SK-N-SH (cell line): Measurements from ENCODE around the gene SYT7. TPM values are rescaled to one million over a fixed set of nuclear protein-coding genes. Genes with fewer than 3 reads are reported as not detected.

Source experiments
- CTCF ChIA-PET: fragments of 300-600, 350-600 bp; formaldehyde crosslinking; extraction: SDS; loops from one replicate; lab custom pipeline; 2021; lab: Yijun Ruan, JAX
- POLR2A ChIA-PET: fragments of 350-600 bp; sonication (Branson Sonifier 250); formaldehyde crosslinking; extraction: SDS; loops from one replicate; lab custom pipeline; 2020; ENCODE audit warnings: antibody characterized with exemption, inconsistent platforms; lab: Yijun Ruan, JAX
- DNase-seq: peaks from one replicate; pipeline ENCODE4 v3.0.0; 2012
- H2AFZ ChIP-seq: fragments of 200-600 bp; sonication (generic); 2 replicates; pipeline ENCODE4 v1.8.1; 2016; ENCODE audit warnings: antibody characterized with exemption, mild to moderate bottlenecking, low read depth
- H3F3A ChIP-seq: fragments of 200-600 bp; sonication (generic); replicated peaks from 2 replicates; pipeline ENCODE3; 2016; ENCODE audit warnings: antibody characterized with exemption, mild to moderate bottlenecking; ENCODE audit not compliant: insufficient read depth
- H3K27ac ChIP-seq, 2 experiments: fragments of 200-500 bp in 1 of 2; fragments of 200-600 bp in 1 of 2; sonication (Bioruptor generic) in 1 of 2; sonication (generic), shearing (Covaris generic) in 1 of 2; 2 replicates each; pipeline versions ENCODE4 v1.5.1 to v1.6.1; 2014 to 2016; ENCODE audit warnings: low read depth in 2 of 2, inconsistent platforms in 1 of 2, low read length in 1 of 2, mild to moderate bottlenecking in 1 of 2, mixed read lengths in 1 of 2
- H3K27me3 ChIP-seq: fragments of 200-600 bp; sonication (generic), shearing (Covaris generic); 2 replicates; pipeline ENCODE4 v1.6.1; 2016; ENCODE audit warnings: mixed run types; ENCODE audit not compliant: insufficient read depth
- H3K36me3 ChIP-seq, 2 experiments: fragments of 200-500 bp in 1 of 2; fragments of 200-600 bp in 1 of 2; sonication (Bioruptor generic) in 1 of 2; sonication (generic) in 1 of 2; replicated peaks in 1 of 2; 2 replicates each; pipeline versions ENCODE3 to v1.5.1; 2014 to 2016; ENCODE audit warnings: low read length in 1 of 2, mild to moderate bottlenecking in 1 of 2; ENCODE audit not compliant: insufficient read depth in 2 of 2, control insufficient read depth in 1 of 2
- H3K4me1 ChIP-seq, 2 experiments: fragments of 200-500 bp in 1 of 2; fragments of 200-600 bp in 1 of 2; sonication (Bioruptor generic) in 1 of 2; sonication (generic), shearing (Covaris generic) in 1 of 2; 2 replicates each; pipeline versions ENCODE4 v1.5.1 to v1.6.1; 2014 to 2016; ENCODE audit warnings: low read depth in 1 of 2, low read length in 1 of 2, mixed run types in 1 of 2; ENCODE audit not compliant: insufficient read depth in 2 of 2, control insufficient read depth in 1 of 2
- H3K4me2 ChIP-seq: fragments of 200-600 bp; sonication (generic), shearing (Covaris generic); 2 replicates; pipeline ENCODE4 v1.6.1; 2017; ENCODE audit warnings: mixed run types
- H3K4me3 ChIP-seq, 2 experiments: fragments of 200-500 bp in 1 of 2; fragments of 200-600 bp in 1 of 2; sonication (Bioruptor generic) in 1 of 2; sonication (generic), shearing (Covaris generic) in 1 of 2; 2 replicates each; pipeline versions ENCODE4 v1.5.1 to v1.8.1; 2014 to 2016; ENCODE audit warnings: low read depth in 2 of 2, inconsistent platforms in 1 of 2, low read length in 1 of 2, mild to moderate bottlenecking in 1 of 2, mixed read lengths in 1 of 2, moderate library complexity in 1 of 2
- H3K79me2 ChIP-seq: fragments of 200-600 bp; sonication (generic); 2 replicates; pipeline ENCODE4 v1.8.1; 2017; ENCODE audit warnings: mild to moderate bottlenecking; ENCODE audit not compliant: insufficient read depth
- H3K9ac ChIP-seq: fragments of 200-600 bp; sonication (generic); 2 replicates; pipeline ENCODE4 v1.6.1; 2017; ENCODE audit warnings: mixed run types
- H3K9me2 ChIP-seq: fragments of 200-600 bp; sonication (generic); 2 replicates; pipeline ENCODE4 v1.6.1; 2017; ENCODE audit warnings: mixed run types
- H3K9me3 ChIP-seq: fragments of 200-600 bp; sonication (generic); 2 replicates; pipeline ENCODE4 v1.6.1; 2017; ENCODE audit warnings: mixed run types, mild to moderate bottlenecking, moderate library complexity
- H4K20me1 ChIP-seq: fragments of 200-600 bp; sonication (generic); 2 replicates; pipeline ENCODE4 v1.6.1; 2017; ENCODE audit warnings: mild to moderate bottlenecking, mixed run types; ENCODE audit not compliant: insufficient read depth
- ELF1 ChIP-seq: IDR thresholded peaks from 2 replicates; pipeline ENCODE4 v1.4.0; 2012
- EZH2phosphoT487 ChIP-seq: fragments of 200-600 bp; sonication (generic); IDR thresholded peaks from 2 replicates; pipeline ENCODE4 v1.6.1; 2017; ENCODE audit warnings: low read depth, mixed run types, mild to moderate bottlenecking, antibody characterized with exemption, moderate library complexity, borderline replicate concordance
- FOXJ3 ChIP-seq: sonication (generic); formaldehyde crosslinking; IDR thresholded peaks from 2 replicates; pipeline ENCODE4 v1.5.1; 2020; ENCODE audit warnings: mild to moderate bottlenecking, missing genetic modification reagents
- FOXM1 ChIP-seq: IDR thresholded peaks from 2 replicates; pipeline ENCODE4 v1.4.0; 2012; ENCODE audit warnings: low read depth, mild to moderate bottlenecking
- GABPA ChIP-seq: IDR thresholded peaks from 2 replicates; pipeline ENCODE4 v1.4.0; 2012; ENCODE audit warnings: low read depth, mild to moderate bottlenecking
- JUND ChIP-seq: IDR thresholded peaks from 2 replicates; pipeline ENCODE4 v1.4.0; 2012
- MAX ChIP-seq: IDR thresholded peaks from 2 replicates; pipeline ENCODE4 v1.4.0; 2012; ENCODE audit warnings: low read depth
- MXI1 ChIP-seq: IDR thresholded peaks from 2 replicates; pipeline ENCODE4 v1.6.1; 2012; ENCODE audit warnings: mild to moderate bottlenecking, low read depth, low read length, improper control_type of control experiment
- NFIC ChIP-seq: IDR thresholded peaks from 2 replicates; pipeline ENCODE4 v1.4.0; 2012; ENCODE audit warnings: borderline replicate concordance
- PBX3 ChIP-seq: IDR thresholded peaks from 2 replicates; pipeline ENCODE4; 2012
- RAD21 ChIP-seq: IDR thresholded peaks from 2 replicates; pipeline ENCODE4 v1.6.1; 2012; ENCODE audit warnings: mild to moderate bottlenecking, low read length
- RCOR1 ChIP-seq: fragments of 150-350 bp; IDR thresholded peaks from 2 replicates; pipeline ENCODE4 v1.6.1; 2017; ENCODE audit warnings: antibody characterized with exemption, low read length
- RXRA ChIP-seq: IDR thresholded peaks from 2 replicates; pipeline ENCODE4 v1.4.0; 2012; ENCODE audit warnings: low read depth, mild to moderate bottlenecking, borderline replicate concordance
- SIN3A ChIP-seq: IDR thresholded peaks from 2 replicates; pipeline ENCODE4 v1.6.1; 2012; ENCODE audit warnings: low read depth, mild to moderate bottlenecking, low read length, moderate library complexity, borderline replicate concordance
- SMC3 ChIP-seq: IDR thresholded peaks from 2 replicates; pipeline ENCODE4 v1.6.1; 2012; ENCODE audit warnings: low read depth, low read length, improper control_type of control experiment
- TAF1 ChIP-seq: IDR thresholded peaks from 2 replicates; pipeline ENCODE4 v1.6.1; 2012; ENCODE audit warnings: low read depth, mild to moderate bottlenecking, low read length, moderate library complexity, borderline replicate concordance
- YY1 ChIP-seq: IDR thresholded peaks from 2 replicates; pipeline ENCODE4 v1.4.0; 2012; ENCODE audit warnings: low read depth, mild to moderate bottlenecking
- ZBTB33 ChIP-seq: IDR thresholded peaks from 2 replicates; pipeline ENCODE4 v1.4.0; 2012; ENCODE audit warnings: low read depth, borderline replicate concordance
- WGBS: methylation state at CpG from one replicate; pipeline ENCODE4 v1.1.6; 2017; ENCODE audit warnings: low lambda C conversion rate; 5-methylcytosine and 5-hydroxymethylcytosine counted together
- polyA plus RNA-seq, 3 experiments: library from polyadenylated mRNA; depleted of rRNA; stranded (reverse); fragments of >200 nt; gene quantifications; 2 replicates each; pipeline ENCODE4 v1.2.3, GENCODE V29; 2012

SYT7 gene
- polyA plus RNA-seq, 1 of the 3 experiments (the other 2 are of a cell fraction), result 1.1 TPM

GRCh38 chr11:61556621-61557020, 24.3 kb downstream of the SYT7 start:
- H3K9me2 ChIP-seq, result no peaks in the 10 kb centered on the region
- TF ChIP-seq MAX, result no peak
- TF ChIP-seq SIN3A, result no peak
- no peak for TF ChIP-seq FOXJ3 (CRISPR knock-in tag)
- no peak for TF ChIP-seq TAF1
- no peak for TF ChIP-seq RCOR1
- no peak overlapping the region for H2AFZ ChIP-seq
- H3K4me2 ChIP-seq, result no peak overlapping the region
- ChIA-PET CTCF (interaction anchor here (0.6 to 4.7 kb wide), 7 partner anchors 11 to 72 kb away, joined by 3 to 28 read pairs (median 12); no protein-coding TSS in a partner anchor), POLR2A (no interaction called here)
- no peaks in the 10 kb centered on the region for H3K36me3 ChIP-seq
- H3K27me3 ChIP-seq, result peaks cover 37% of the 10 kb centered on the region
- no peaks in the 10 kb centered on the region for H4K20me1 ChIP-seq
- no peak for DNase-seq
- no peak overlapping the region for H3K27ac ChIP-seq
- no peaks in the 10 kb centered on the region for H3F3A ChIP-seq
- H3K9ac ChIP-seq, result no peak overlapping the region
- H3K4me1 ChIP-seq, result peaks cover 0 to 65% of the 10 kb centered on the region in 2 experiments; a peak in 1 of 4 replicates
- WGBS, result 67% methylated on average over 3 of the region's 3 CpGs
- H3K4me3 ChIP-seq, result no peak overlapping the region
- H3K79me2 ChIP-seq, result no peaks in the 10 kb centered on the region
- H3K9me3 ChIP-seq, result no peaks in the 10 kb centered on the region

- H3K27ac ChIP-seq, result peak overlapping the region in 1 of 2 experiments; percentile 59; a peak in 1 of 4 replicates
- H3K27me3 ChIP-seq, result peaks cover 37% of the 10 kb centered on the region
- WGBS, result 100% methylated on average over 1 of the region's 10 CpGs
- DNase-seq, result no peak
- H3K79me2 ChIP-seq, result no peaks in the 10 kb centered on the region
- no peaks in the 10 kb centered on the region for H3F3A ChIP-seq
- H3K9ac ChIP-seq, result no peak overlapping the region
- no peaks in the 10 kb centered on the region for H3K9me3 ChIP-seq
- H3K4me1 ChIP-seq, result peaks cover 0 to 67% of the 10 kb centered on the region in 2 experiments; a peak in 1 of 4 replicates
- no peak overlapping the region for H2AFZ ChIP-seq
- ChIA-PET CTCF (interaction anchor here (1.2 to 4.3 kb wide), 6 partner anchors 11 to 40 kb away, joined by 4 to 28 read pairs (median 9); no protein-coding TSS in a partner anchor), POLR2A (no interaction called here)
- H3K36me3 ChIP-seq, result no peaks in the 10 kb centered on the region
- no peak overlapping the region for H3K4me2 ChIP-seq
- no peaks in the 10 kb centered on the region for H4K20me1 ChIP-seq
- no peak overlapping the region for H3K4me3 ChIP-seq
- H3K9me2 ChIP-seq, result no peaks in the 10 kb centered on the region
- TF ChIP-seq JUND, result no peak
- TF ChIP-seq FOXM1, result no peak
- no peak for TF ChIP-seq NFIC
- TF ChIP-seq GABPA, result no peak
- no peak for TF ChIP-seq RXRA
- no peak for TF ChIP-seq ZBTB33
- TF ChIP-seq MXI1, result no peak
- TF ChIP-seq TAF1, result no peak
- TF ChIP-seq SMC3, result no peak
- no peak for TF ChIP-seq ELF1
- no peak for TF ChIP-seq PBX3
- TF ChIP-seq EZH2phosphoT487, result no peak
- TF ChIP-seq RAD21, result no peak
- no peak for TF ChIP-seq YY1
Measured at GRCh38 chr11:61555978-61556377, 24.9 kb downstream of the SYT7 start.
